ENCODE measurements around the gene RPL18.

RPL18 gene

GRCh38 chr19:48614436-48615230, 4.3 kb downstream of the RPL18 start, which contains the start of gene FAM83E:
FAM83E (minus strand) TSS chr19:48615076; CDS start chr19:48613372, 1,704 bp downstream.
- no peak for DNase-seq (ENCODE audit: low read depth)

DNA sequence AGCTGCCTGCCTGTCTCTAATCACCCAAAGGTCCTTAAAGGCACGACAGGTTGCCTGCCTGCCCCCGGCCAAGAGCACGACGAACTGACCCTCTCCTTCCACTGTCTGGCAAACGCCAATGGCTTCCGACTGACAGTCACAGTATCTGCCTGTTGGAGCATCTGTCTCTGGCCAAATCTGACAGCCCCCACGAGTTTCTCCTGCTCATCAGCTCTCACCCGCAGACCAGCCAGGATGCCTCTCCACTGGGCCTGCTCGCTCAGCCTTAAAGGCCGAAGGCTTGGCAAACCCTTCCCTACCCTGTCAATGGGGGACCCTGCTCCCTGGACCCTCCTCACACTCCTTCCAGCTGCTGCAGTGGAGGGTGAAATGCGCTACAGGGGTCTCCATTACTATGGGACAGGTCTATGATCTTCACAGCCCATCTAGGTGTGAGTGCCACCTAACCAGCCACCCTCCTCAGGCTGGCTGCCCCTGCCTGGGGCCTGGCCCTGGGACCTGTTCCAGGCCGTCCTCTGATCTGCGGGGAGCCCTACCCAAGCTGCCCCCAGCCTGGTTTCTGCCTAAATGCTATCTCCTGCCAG, 5.0 kb downstream of the RPL18 start:
- DNase-seq (ENCODE audit: low read depth), result no peak

GRCh38 chr19:48613024-48613851, 5.7 kb downstream of the RPL18 start:
- DNase-seq (ENCODE audit: low read depth), result no peak

DNA sequence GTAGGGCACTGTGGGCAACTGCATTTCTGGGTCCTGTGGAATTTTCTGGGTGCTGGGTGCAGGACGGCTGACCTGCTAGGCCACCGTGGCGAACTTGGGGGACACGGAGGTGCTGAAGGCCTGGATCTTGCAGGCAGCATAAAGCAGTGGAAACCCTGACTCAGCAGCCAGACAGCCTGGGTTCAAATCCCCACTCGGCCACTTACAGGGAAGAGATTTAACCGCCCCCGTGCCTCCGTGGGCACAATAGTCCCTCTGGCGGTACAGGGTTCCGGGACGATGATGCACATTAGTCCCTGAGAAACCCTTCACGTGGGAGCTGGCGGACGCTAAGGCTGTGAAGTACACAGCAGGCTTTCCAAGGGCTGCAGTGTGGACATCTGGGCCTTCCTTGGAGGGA, 7.1 kb downstream of the RPL18 start:
- no peak for DNase-seq (ENCODE audit: low read depth)

- no peak for DNase-seq (ENCODE audit: low read depth)
Observed at GRCh38 chr19:48609571-48610108, 9.3 kb downstream of the RPL18 start.

DNA sequence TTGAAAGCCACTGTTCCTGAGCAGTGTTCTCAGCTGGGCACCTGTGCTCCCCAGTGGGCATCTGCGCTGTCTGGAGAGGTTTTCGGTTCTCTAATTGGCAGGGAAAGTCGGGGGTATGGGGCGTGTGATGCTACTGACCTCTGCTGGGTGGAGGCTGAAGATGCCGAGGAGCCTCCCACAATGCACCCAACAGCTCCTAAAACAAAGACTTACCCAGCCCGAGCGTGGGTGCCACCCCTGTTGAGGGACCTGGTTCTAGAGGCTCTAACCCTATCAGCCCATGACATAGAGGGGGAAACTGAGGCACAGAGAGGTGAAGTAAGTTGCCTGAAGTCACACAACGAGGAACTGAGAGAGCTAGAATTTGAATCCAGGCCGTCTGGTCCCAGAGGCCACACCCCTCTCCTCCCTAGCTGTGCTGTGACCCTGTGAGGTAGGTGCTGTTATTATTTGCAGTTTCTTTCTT, 10.1 kb downstream of the RPL18 start:
- no peak for DNase-seq (ENCODE audit: low read depth)

GRCh38 chr19:48607359-48607755, 11.6 kb downstream of the RPL18 start:
- DNase-seq (ENCODE audit: low read depth), result no peak

DNA sequence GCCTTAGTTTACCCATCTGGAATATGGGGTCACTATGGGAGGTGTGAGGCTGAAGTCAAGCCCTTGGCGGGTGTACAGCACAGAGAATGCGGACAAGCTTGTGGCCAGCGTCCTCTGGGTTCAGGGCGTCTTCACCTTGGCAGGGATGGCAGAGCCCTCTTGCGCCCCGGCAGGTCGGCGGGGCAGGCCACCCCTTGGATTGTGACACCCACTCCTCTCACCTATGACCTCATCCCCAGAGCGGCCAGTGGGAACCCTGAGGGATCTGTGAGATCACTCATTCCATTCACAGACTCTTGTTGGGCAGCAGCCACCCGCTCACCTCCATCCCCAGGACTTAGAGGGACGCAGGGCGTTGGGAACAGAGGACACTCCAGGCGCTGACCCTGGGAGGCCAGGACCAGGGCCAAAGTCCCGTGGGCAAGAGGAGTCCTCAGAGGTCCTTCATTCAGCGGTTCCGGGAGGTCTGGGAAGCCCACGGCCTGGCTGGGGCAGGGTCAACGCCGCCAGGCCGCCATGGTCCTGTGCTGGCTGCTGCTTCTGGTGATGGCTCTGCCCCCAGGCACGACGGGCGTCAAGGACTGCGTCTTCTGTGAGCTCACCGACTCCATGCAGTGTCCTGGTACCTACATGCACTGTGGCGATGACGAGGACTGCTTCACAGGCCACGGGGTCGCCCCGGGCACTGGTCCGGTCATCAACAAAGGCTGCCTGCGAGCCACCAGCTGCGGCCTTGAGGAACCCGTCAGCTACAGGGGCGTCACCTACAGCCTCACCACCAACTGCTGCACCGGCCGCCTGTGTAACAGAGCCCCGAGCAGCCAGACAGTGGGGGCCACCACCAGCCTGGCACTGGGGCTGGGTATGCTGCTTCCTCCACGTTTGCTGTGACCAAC, 12.3 kb downstream of the RPL18 start, which contains the start of gene SPACA4:
TSS of gene SPACA4 (plus strand) at position 280 of the 896 bp plus-strand sequence. CDS start at position 517, 237 bp downstream.
- no peak for DNase-seq (ENCODE audit: low read depth)

GRCh38 chr19:48603850-48604249, 15.1 kb downstream of the RPL18 start:
- DNase-seq (ENCODE audit: low read depth), result no peak

- no peak for DNase-seq (ENCODE audit: low read depth)
Observed at GRCh38 chr19:48603449-48603848, 15.5 kb downstream of the RPL18 start.

DNA sequence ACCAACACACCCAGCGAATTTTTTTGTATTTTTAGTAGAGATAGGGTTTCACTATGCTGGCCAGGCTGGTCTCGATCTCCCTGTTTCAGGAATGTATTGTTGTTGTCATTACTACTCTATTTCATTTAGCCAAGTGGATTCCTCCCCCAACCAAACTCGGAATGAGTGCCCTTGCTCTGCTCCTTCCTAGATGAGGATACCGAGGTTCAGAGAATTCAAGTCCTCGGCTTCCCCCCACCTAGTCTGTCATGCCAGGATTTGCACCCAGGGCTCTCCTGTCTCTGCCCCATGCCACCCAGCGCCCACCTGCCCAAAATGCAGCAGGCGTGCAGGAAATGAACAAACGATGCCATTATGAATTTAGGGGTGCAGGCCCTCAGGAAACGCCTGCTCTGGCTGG, 16.0 kb downstream of the RPL18 start:
- DNase-seq (ENCODE audit: low read depth), result no peak

- DNase-seq (ENCODE audit: low read depth), result no peak
Observed at GRCh38 chr19:48600679-48601417, 18.1 kb downstream of the RPL18 start.

GRCh38 chr19:48598996-48599700, 19.8 kb downstream of the RPL18 start:
- no peak for DNase-seq (ENCODE audit: low read depth)

DNA sequence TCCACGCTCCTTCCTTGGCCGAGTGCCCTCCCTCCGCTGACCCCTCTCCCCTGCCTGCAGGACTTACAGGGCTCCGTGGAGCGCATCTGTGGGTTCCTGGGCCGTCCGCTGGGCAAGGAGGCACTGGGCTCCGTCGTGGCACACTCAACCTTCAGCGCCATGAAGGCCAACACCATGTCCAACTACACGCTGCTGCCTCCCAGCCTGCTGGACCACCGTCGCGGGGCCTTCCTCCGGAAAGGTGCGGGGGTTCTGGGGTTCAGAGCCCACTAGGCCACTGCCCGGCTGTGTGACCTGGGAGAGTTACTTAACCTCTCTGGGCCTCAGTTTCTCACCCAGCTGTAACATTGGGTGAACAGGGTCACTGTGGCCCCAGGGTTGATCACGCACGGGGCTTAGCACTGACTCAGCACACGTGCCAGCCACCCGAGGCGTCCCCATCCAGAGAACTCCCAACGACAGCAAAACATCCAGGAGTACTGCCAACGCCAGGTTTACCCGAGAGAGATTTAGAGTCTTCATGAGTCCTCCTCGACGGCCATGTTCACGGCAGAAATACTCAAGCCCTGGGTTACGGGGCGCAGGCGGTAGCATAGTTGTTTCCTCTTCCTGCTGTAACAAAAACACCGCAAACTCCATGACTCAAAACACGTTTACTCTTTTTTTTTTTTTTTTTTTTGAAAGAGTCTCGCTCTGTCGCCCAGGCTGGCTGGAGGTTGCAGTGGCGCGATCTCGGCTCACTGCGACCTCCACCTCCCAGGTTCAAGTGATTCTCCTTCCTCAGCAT, 22.1 kb downstream of the RPL18 start:
- no peak for DNase-seq (ENCODE audit: low read depth)

GRCh38 chr19:48596237-48596636, 22.7 kb downstream of the RPL18 start:
- DNase-seq (ENCODE audit: low read depth), result no peak

GRCh38 chr19:48595833-48596232, 23.1 kb downstream of the RPL18 start:
- DNase-seq (ENCODE audit: low read depth), result no peak

DNA sequence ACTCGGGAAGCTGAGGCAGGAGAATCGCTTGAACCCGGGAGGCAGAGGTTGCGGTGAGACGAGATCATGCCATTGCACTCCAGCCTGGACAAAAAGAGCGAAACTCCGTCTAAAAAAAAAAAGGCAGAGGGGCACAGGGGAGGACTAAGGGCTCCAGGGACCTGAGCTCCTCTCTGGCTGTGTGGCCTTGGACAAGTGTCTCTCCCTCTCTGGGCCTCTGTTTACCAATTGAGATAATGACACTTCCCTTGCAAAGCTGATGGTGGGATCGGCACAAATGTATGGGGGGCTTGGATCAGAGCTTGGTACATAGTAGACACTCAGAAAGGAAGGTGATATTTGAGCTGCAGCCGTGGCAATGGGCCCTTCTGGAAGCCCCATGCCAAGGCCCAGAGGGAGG, 23.8 kb downstream of the RPL18 start:
- no peak for DNase-seq (ENCODE audit: low read depth)

DNA sequence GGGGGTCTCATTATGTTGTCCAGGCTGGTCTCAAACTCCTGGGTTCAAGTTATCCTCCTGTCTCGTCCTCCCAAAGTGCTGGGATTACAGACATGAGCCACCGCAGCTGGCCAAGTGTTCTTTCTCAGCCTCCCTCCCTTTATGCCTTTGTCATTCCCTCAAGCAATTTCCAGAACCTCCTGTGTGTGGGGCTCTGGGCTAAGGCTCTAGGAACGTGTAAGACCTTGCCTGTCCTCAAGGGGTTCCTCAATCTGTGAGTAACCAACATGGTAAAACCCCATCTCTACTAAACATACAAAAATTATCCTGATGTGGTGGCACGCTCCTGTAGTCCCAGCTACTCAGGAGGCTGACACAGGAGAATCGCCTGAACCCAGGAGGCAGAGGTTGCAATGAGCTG, 28.0 kb downstream of the RPL18 start:
- DNase-seq (ENCODE audit: low read depth), result no peak

All from stimulated activated CD4-positive, alpha-beta T cell treated with anti-CD3 and anti-CD28 coated beads, Interleukin-2, amount 100 ng/mL, for 4 hours (primary cell).